HL-60/S4 treated with retinoic acid at 250 ng/mL for 4 days and 3 days (cell line): ENCODE measurements around the gene HPS1.

Source experiments
- in situ Hi-C: fragments of 300-500 bp; cut with MboI; formaldehyde crosslinking; loops from 2 replicates; pipeline ENCODE4 v1.7.0; 2022; ENCODE audit warnings: low sequenced_read_pairs

Gene HPS1

GRCh38 chr10:98446661-98447221 lies at the start of gene HPS1:
TSS of gene HPS1 (minus strand) at chr10:98446935. CDS start at chr10:98443240, 3,695 bp downstream.
- in situ Hi-C loops = no loop called here

GRCh38 chr10:98492763-98493162 lies 46.0 kb upstream of the HPS1 start:
- in situ Hi-C loops = no loop called here

- in situ Hi-C loops = no loop called here
These were observed 43.1 kb upstream of the HPS1 start for GRCh38 chr10:98489561-98490481.

GRCh38 chr10:98488669-98489430 lies 42.1 kb upstream of the HPS1 start:
- in situ Hi-C loops = no loop called here

GRCh38 chr10:98487649-98488048 lies 40.9 kb upstream of the HPS1 start:
- in situ Hi-C loops = no loop called here

- in situ Hi-C loops = no loop called here
These were observed 39.7 kb upstream of the HPS1 start for GRCh38 chr10:98486421-98486820.

GRCh38 chr10:98485959-98486358 lies 39.2 kb upstream of the HPS1 start:
- in situ Hi-C loops = no loop called here

GRCh38 chr10:98483658-98484057 lies 36.9 kb upstream of the HPS1 start:
- in situ Hi-C loops = no loop called here

GRCh38 chr10:98482096-98482495 lies 35.4 kb upstream of the HPS1 start:
- in situ Hi-C loops = no loop called here

GRCh38 chr10:98481404-98481945 lies 34.7 kb upstream of the HPS1 start:
- in situ Hi-C loops = no loop called here

GRCh38 chr10:98478430-98479222 lies 31.9 kb upstream of the HPS1 start:
- in situ Hi-C loops = no loop called here

- in situ Hi-C loops = no loop called here
These were observed 31.1 kb upstream of the HPS1 start for GRCh38 chr10:98477861-98478260.

GRCh38 chr10:98474628-98475027 lies 27.9 kb upstream of the HPS1 start:
- in situ Hi-C loops = loop anchor here (25.0 kb wide), 2 partner anchors 563 to 788 kb away; no protein-coding TSS in a partner anchor

GRCh38 chr10:98472196-98472595 lies 25.5 kb upstream of the HPS1 start:
- in situ Hi-C loops = loop anchor here (25.0 kb wide), 2 partner anchors 565 to 790 kb away; no protein-coding TSS in a partner anchor

GRCh38 chr10:98470850-98471249 lies 24.1 kb upstream of the HPS1 start:
- in situ Hi-C loops = loop anchor here (25.0 kb wide), 2 partner anchors 566 to 791 kb away; no protein-coding TSS in a partner anchor

GRCh38 chr10:98469001-98469931 lies 22.5 kb upstream of the HPS1 start:
- in situ Hi-C loops = loop anchor here (25.0 kb wide), 2 partner anchors 568 to 793 kb away; no protein-coding TSS in a partner anchor

GRCh38 chr10:98467506-98468318 lies 21.0 kb upstream of the HPS1 start:
- in situ Hi-C loops = loop anchor here (25.0 kb wide), 2 partner anchors 570 to 795 kb away; no protein-coding TSS in a partner anchor
